ENCODE data around the gene TMCC2.

The TMCC2 gene

GRCh38 chr1:205188596-205188995 lies 39.1 kb upstream of the TMCC2 start:
- no CpG with 5 or more reads among the region's 2 CpGs for WGBS (ENCODE audit: extremely low coverage, insufficient coverage, insufficient read length)
- Histone ChIP-seq H2AFZ (ENCODE audit: insufficient read depth, low read length, poor library complexity) (no peak overlapping the region), H3K18ac (ENCODE audit: low read length) (no peak overlapping the region), H3K9ac (ENCODE audit: low read length) (no peak overlapping the region), H2AK5ac (ENCODE audit: low read length) (no peak overlapping the region), H3K4ac (ENCODE audit: low read depth, low read length) (no peak overlapping the region), H3K4me2 (ENCODE audit: low read length) (no peak overlapping the region), H3K27me3 (ENCODE audit: insufficient read depth, low read length) (no peaks in the 10 kb centered on the region), H3K4me1 (ENCODE audit: control insufficient read depth in 1 of 2, insufficient read depth in 2 of 2, low read length in 2 of 2) (peaks cover 0 to 4% of the 10 kb centered on the region in 2 experiments), H3K9me3 (ENCODE audit: insufficient read depth, low read depth, low read length) (no peaks in the 10 kb centered on the region), H3K79me2 (ENCODE audit: control insufficient read depth, insufficient read depth, low read length, poor library complexity) (no peaks in the 10 kb centered on the region), H3K27ac (ENCODE audit: low read depth, low read length) (no peak overlapping the region), H3K14ac (ENCODE audit: low read length) (no peak overlapping the region), H2BK5ac (ENCODE audit: low read depth, low read length, poor library complexity) (no peak overlapping the region), H4K12ac (ENCODE audit: low read depth, low read length) (no peak overlapping the region), H3K79me1 (ENCODE audit: low read length) (no peaks in the 10 kb centered on the region), H4K8ac (ENCODE audit: low read depth, low read length) (no peak overlapping the region), H2BK120ac (ENCODE audit: insufficient read depth, low read length, poor library complexity) (no peak overlapping the region), H3K36me3 (ENCODE audit: control insufficient read depth in 1 of 2, insufficient read depth in 2 of 2, low read length in 2 of 2) (peaks cover 0 to 2% of the 10 kb centered on the region in 2 experiments), H4K91ac (ENCODE audit: low read depth, low read length) (no peak overlapping the region), H3K23ac (ENCODE audit: low read length) (no peak overlapping the region), H3K4me3 (ENCODE audit: low read depth, low read length) (no peak overlapping the region), H2BK12ac (ENCODE audit: low read length) (no peak overlapping the region)
- no peak for DNase-seq

- Histone ChIP-seq H4K91ac (ENCODE audit: low read depth, low read length) (no peak overlapping the region), H2AK5ac (ENCODE audit: low read length) (no peak overlapping the region), H2BK5ac (ENCODE audit: low read depth, low read length, poor library complexity) (no peak overlapping the region), H4K8ac (ENCODE audit: low read depth, low read length) (no peak overlapping the region), H3K27me3 (ENCODE audit: insufficient read depth, low read length) (no peaks in the 10 kb centered on the region), H3K79me1 (ENCODE audit: low read length) (no peaks in the 10 kb centered on the region), H3K4me1 (ENCODE audit: control insufficient read depth in 1 of 2, insufficient read depth in 2 of 2, low read length in 2 of 2) (peaks cover 0 to 8% of the 10 kb centered on the region in 2 experiments), H3K9ac (ENCODE audit: low read length) (no peak overlapping the region), H2BK12ac (ENCODE audit: low read length) (no peak overlapping the region), H3K23ac (ENCODE audit: low read length) (no peak overlapping the region), H3K4me2 (ENCODE audit: low read length) (no peak overlapping the region), H3K4me3 (ENCODE audit: low read depth, low read length) (no peak overlapping the region), H3K9me3 (ENCODE audit: insufficient read depth, low read depth, low read length) (no peaks in the 10 kb centered on the region), H3K79me2 (ENCODE audit: control insufficient read depth, insufficient read depth, low read length, poor library complexity) (no peaks in the 10 kb centered on the region), H3K36me3 (ENCODE audit: control insufficient read depth in 1 of 2, insufficient read depth in 2 of 2, low read length in 2 of 2) (peaks cover 0 to 2% of the 10 kb centered on the region in 2 experiments), H3K27ac (ENCODE audit: low read depth, low read length) (no peak overlapping the region), H2BK120ac (ENCODE audit: insufficient read depth, low read length, poor library complexity) (no peak overlapping the region), H3K18ac (ENCODE audit: low read length) (no peak overlapping the region), H3K4ac (ENCODE audit: low read depth, low read length) (no peak overlapping the region), H4K12ac (ENCODE audit: low read depth, low read length) (no peak overlapping the region), H2AFZ (ENCODE audit: insufficient read depth, low read length, poor library complexity) (no peak overlapping the region), H3K14ac (ENCODE audit: low read length) (no peak overlapping the region)
- WGBS (ENCODE audit: extremely low coverage, insufficient coverage, insufficient read length) = no CpG with 5 or more reads among the region's 2 CpGs
- DNase-seq = no peak
These were observed 38.6 kb upstream of the TMCC2 start for GRCh38 chr1:205189131-205189530.

GRCh38 chr1:205190845-205191577 lies 36.7 kb upstream of the TMCC2 start:
- no peak overlapping the region for H2AK5ac ChIP-seq (ENCODE audit: low read length)
- DNase-seq = no peak
- no peak overlapping the region for H3K23ac ChIP-seq (ENCODE audit: low read length)
- H3K4me2 ChIP-seq (ENCODE audit: low read length) = no peak overlapping the region
- peaks cover 0 to 2% of the 10 kb centered on the region in 2 experiments for H3K36me3 ChIP-seq (ENCODE audit: control insufficient read depth in 1 of 2, insufficient read depth in 2 of 2, low read length in 2 of 2)
- no peak overlapping the region for H3K4me3 ChIP-seq (ENCODE audit: low read depth, low read length)
- H4K91ac ChIP-seq (ENCODE audit: low read depth, low read length) = no peak overlapping the region
- H4K8ac ChIP-seq (ENCODE audit: low read depth, low read length) = no peak overlapping the region
- H2BK5ac ChIP-seq (ENCODE audit: low read depth, low read length, poor library complexity) = no peak overlapping the region
- H3K4me1 ChIP-seq (ENCODE audit: control insufficient read depth in 1 of 2, insufficient read depth in 2 of 2, low read length in 2 of 2) = peaks cover 0 to 10% of the 10 kb centered on the region in 2 experiments
- H2BK120ac ChIP-seq (ENCODE audit: insufficient read depth, low read length, poor library complexity) = no peak overlapping the region
- no CpG with 5 or more reads among the region's 9 CpGs for WGBS (ENCODE audit: extremely low coverage, insufficient coverage, insufficient read length)
- H3K9ac ChIP-seq (ENCODE audit: low read length) = no peak overlapping the region
- no peaks in the 10 kb centered on the region for H3K27me3 ChIP-seq (ENCODE audit: insufficient read depth, low read length)
- no peak overlapping the region for H2AFZ ChIP-seq (ENCODE audit: insufficient read depth, low read length, poor library complexity)
- H3K79me1 ChIP-seq (ENCODE audit: low read length) = no peaks in the 10 kb centered on the region
- no peak overlapping the region for H3K14ac ChIP-seq (ENCODE audit: low read length)
- no peaks in the 10 kb centered on the region for H3K9me3 ChIP-seq (ENCODE audit: insufficient read depth, low read depth, low read length)
- H3K79me2 ChIP-seq (ENCODE audit: control insufficient read depth, insufficient read depth, low read length, poor library complexity) = no peaks in the 10 kb centered on the region
- H3K4ac ChIP-seq (ENCODE audit: low read depth, low read length) = peak overlapping the region; percentile 21
- no peak overlapping the region for H3K27ac ChIP-seq (ENCODE audit: low read depth, low read length)
- no peak overlapping the region for H2BK12ac ChIP-seq (ENCODE audit: low read length)
- H3K18ac ChIP-seq (ENCODE audit: low read length) = no peak overlapping the region
- H4K12ac ChIP-seq (ENCODE audit: low read depth, low read length) = no peak overlapping the region

- H3K9me3 ChIP-seq (ENCODE audit: insufficient read depth, low read depth, low read length) = no peaks in the 10 kb centered on the region
- no peaks in the 10 kb centered on the region for H3K79me1 ChIP-seq (ENCODE audit: low read length)
- H3K23ac ChIP-seq (ENCODE audit: low read length) = no peak overlapping the region
- H4K91ac ChIP-seq (ENCODE audit: low read depth, low read length) = no peak overlapping the region
- H2BK5ac ChIP-seq (ENCODE audit: low read depth, low read length, poor library complexity) = no peak overlapping the region
- H2BK12ac ChIP-seq (ENCODE audit: low read length) = no peak overlapping the region
- H2AK5ac ChIP-seq (ENCODE audit: low read length) = no peak overlapping the region
- H4K8ac ChIP-seq (ENCODE audit: low read depth, low read length) = no peak overlapping the region
- H3K27ac ChIP-seq (ENCODE audit: low read depth, low read length) = no peak overlapping the region
- H3K18ac ChIP-seq (ENCODE audit: low read length) = no peak overlapping the region
- H3K9ac ChIP-seq (ENCODE audit: low read length) = no peak overlapping the region
- no peak overlapping the region for H2BK120ac ChIP-seq (ENCODE audit: insufficient read depth, low read length, poor library complexity)
- no peaks in the 10 kb centered on the region for H3K27me3 ChIP-seq (ENCODE audit: insufficient read depth, low read length)
- peaks cover 0 to 10% of the 10 kb centered on the region in 2 experiments for H3K4me1 ChIP-seq (ENCODE audit: control insufficient read depth in 1 of 2, insufficient read depth in 2 of 2, low read length in 2 of 2)
- H3K14ac ChIP-seq (ENCODE audit: low read length) = no peak overlapping the region
- no peak overlapping the region for H3K4me3 ChIP-seq (ENCODE audit: low read depth, low read length)
- no peak overlapping the region for H4K12ac ChIP-seq (ENCODE audit: low read depth, low read length)
- H3K4me2 ChIP-seq (ENCODE audit: low read length) = no peak overlapping the region
- WGBS (ENCODE audit: extremely low coverage, insufficient coverage, insufficient read length) = no CpG with 5 or more reads among the region's 2 CpGs
- H3K4ac ChIP-seq (ENCODE audit: low read depth, low read length) = no peak overlapping the region
- no peak for DNase-seq
- H3K36me3 ChIP-seq (ENCODE audit: control insufficient read depth in 1 of 2, insufficient read depth in 2 of 2, low read length in 2 of 2) = peaks cover 0 to 2% of the 10 kb centered on the region in 2 experiments
- H3K79me2 ChIP-seq (ENCODE audit: control insufficient read depth, insufficient read depth, low read length, poor library complexity) = no peaks in the 10 kb centered on the region
- no peak overlapping the region for H2AFZ ChIP-seq (ENCODE audit: insufficient read depth, low read length, poor library complexity)
These were observed 36.1 kb upstream of the TMCC2 start for GRCh38 chr1:205191622-205192021.
